A549 (cell line): Measurements from ENCODE around the gene GRIK2.

Experiments
- CHD2 ChIP-seq: fragments of 150-350 bp; IDR thresholded peaks from 2 replicates; pipeline ENCODE4 v1.6.1; 2014; ENCODE audit warnings: low read length; ENCODE audit not compliant: partially characterized antibody
- JUNB ChIP-seq: fragments of >200 bp; sonication (Bioruptor Twin); formaldehyde crosslinking; IDR thresholded peaks from 2 replicates; pipeline ENCODE4 v1.6.1; 2016

- TF ChIP-seq CHD2 (no peak), JUNB (peak; percentile 57)
Observed at GRCh38 chr6:101722991-101723579, 329.6 kb downstream of the GRIK2 start.
